ENCODE measurements around the gene CLEC2L. TPM values are rescaled to one million over a fixed set of nuclear protein-coding genes. Genes with fewer than 3 reads are reported as not detected.

CLEC2L gene
- total and polyA plus RNA-seq, 10 donors: 0.11 TPM; not detected in 9

DNA sequence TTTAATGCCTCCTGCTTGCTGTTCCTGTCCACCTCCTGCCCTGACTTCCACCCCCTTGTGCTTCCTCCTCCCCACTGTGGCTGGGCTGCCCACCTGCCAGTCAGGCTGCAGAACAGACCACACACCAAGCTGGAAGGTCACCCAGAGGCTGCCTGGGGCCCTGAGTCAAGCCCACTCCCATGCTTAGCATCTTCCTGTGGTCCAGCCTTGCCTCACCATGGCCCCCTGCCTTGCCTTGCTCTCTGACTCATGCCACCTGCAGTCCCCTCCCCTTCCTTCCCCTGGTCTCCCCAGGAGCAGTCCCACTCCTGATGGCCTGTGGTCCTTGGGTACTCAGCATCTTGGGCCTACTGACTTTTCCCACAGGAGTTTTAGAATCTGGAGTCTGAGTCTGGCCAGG is 2.3 kb downstream of the CLEC2L start:
- H3K4me3 ChIP-seq: no peak overlapping the region
- peaks cover 0 to 14% (median 3%) of the 10 kb centered on the region in 6 donors for H3K4me1 ChIP-seq
- peaks cover 0 to 65% (median 18%) of the 10 kb centered on the region in 7 donors for H3K27me3 ChIP-seq (replicated peaks in 1 of 7)
- no peak for DNase-seq
- no peak for TF ChIP-seq POLR2A (IDR thresholded peaks at IDR 0.05)
- TF ChIP-seq POLR2AphosphoS5 (IDR thresholded peaks at IDR 0.05): no peak
- TF ChIP-seq, protein P1, sequence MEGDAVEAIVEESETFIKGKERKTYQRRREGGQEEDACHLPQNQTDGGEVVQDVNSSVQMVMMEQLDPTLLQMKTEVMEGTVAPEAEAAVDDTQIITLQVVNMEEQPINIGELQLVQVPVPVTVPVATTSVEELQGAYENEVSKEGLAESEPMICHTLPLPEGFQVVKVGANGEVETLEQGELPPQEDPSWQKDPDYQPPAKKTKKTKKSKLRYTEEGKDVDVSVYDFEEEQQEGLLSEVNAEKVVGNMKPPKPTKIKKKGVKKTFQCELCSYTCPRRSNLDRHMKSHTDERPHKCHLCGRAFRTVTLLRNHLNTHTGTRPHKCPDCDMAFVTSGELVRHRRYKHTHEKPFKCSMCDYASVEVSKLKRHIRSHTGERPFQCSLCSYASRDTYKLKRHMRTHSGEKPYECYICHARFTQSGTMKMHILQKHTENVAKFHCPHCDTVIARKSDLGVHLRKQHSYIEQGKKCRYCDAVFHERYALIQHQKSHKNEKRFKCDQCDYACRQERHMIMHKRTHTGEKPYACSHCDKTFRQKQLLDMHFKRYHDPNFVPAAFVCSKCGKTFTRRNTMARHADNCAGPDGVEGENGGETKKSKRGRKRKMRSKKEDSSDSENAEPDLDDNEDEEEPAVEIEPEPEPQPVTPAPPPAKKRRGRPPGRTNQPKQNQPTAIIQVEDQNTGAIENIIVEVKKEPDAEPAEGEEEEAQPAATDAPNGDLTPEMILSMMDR (IDR thresholded peaks at IDR 0.05 in 8 of 11, conservative IDR thresholded peaks at IDR 0.05 in 3 of 11): no peak
- intact Hi-C loops (cut with DNase I; ENCODE audit: low total_unique reads): no loop called here
- H3K36me3 ChIP-seq: no peaks in the 10 kb centered on the region
- H3K9me3 ChIP-seq: no peaks in the 10 kb centered on the region
- no peak overlapping the region for H3K27ac ChIP-seq

DNA sequence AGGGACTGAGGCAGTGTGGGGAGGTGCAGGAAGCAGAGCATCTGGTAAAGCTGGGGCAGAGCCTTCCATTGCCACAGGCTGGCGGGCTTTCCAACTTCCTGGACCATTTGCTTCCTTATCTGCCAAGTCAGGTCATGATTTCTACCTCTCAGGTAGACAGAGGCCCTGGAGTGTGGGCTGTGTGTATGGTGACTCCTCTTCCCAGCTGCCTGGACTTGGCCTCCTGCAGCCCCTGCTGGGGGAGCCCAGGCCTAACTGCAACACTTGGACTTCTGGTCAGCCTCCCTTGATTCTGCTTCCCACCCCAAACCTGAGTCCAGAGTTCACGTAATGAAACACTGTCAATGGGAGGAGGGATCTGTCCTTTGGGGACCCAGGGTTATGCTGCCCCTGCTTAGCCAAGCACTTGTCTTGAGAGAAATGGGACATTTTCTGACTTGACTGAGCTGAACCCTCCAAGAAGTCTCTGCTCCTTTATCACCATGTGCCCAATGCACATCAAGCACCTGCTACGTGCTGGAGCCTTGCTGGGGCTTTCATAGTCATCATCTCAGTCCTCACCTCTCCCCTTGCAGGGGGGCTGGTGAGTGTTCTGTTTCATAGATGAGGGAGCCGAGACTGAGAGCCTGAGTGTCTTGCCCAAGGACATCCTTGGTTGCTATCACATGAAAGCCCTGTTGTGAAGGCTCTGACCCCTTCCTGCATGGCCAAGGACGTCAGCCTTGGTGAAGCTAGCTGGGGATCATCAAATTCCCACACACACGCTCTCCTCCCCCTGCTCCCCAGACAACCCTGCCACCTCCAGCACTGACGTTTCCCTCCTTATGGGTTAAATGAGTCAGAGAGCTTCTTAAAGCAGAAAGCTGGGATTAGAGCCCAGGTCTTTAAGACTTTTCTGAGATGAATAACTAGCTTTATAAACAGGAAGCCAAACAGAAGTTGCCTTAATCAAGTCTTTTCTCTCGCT is 3.4 kb downstream of the CLEC2L start:
- Histone ChIP-seq H3K36me3 (no peaks in the 10 kb centered on the region), H3K27ac (no peak overlapping the region), H3K9me3 (no peaks in the 10 kb centered on the region), H3K27me3 (replicated peaks in 1 of 7) (peaks cover 0 to 56% (median 18%) of the 10 kb centered on the region in 7 donors), H3K4me3 (no peak overlapping the region), H3K4me1 (peaks cover 0 to 14% (median 3%) of the 10 kb centered on the region in 6 donors)
- DNase-seq: no peak
- intact Hi-C loops (cut with DNase I; ENCODE audit: low total_unique reads): no loop called here
- 57 to 73% (median 62%) methylated on average over 7 to 8 of the region's 8 CpGs for WGBS, 5 donors
- TF ChIP-seq, protein P1 (IDR thresholded peaks at IDR 0.05 in 8 of 11, conservative IDR thresholded peaks at IDR 0.05 in 3 of 11): no peak
- no peak for TF ChIP-seq POLR2AphosphoS5 (IDR thresholded peaks at IDR 0.05)
- TF ChIP-seq POLR2A (IDR thresholded peaks at IDR 0.05): no peak

DNA sequence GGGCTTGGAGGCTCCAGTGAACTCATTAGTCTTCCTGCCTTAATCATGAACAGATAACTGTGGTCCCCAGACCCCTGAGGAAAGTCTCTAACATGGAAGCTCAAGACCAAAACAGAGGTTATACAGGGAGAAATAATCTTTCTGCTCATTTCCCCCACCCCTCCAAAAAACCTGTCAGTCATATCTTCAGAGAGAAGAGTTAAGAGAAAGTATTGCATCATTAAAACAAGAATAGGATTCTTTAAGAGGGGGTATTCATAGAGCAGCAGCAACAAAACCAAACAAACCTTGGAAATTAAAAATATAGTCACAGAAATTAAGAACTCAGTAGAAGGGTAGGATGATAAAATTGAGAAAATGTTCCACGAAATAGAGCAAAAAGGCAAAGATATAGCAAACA is 7.6 kb downstream of the CLEC2L start:
- WGBS, 5 donors: 76 to 94% (median 85%) methylated on average over 1 of the region's 1 CpG
- Histone ChIP-seq H3K36me3 (no peaks in the 10 kb centered on the region), H3K27ac (no peak overlapping the region), H3K27me3 (replicated peaks in 1 of 7) (peaks cover 0 to 15% (median 0%) of the 10 kb centered on the region in 7 donors), H3K4me1 (no peaks in the 10 kb centered on the region), H3K9me3 (no peaks in the 10 kb centered on the region), H3K4me3 (no peak overlapping the region)
- TF ChIP-seq, protein P1 (IDR thresholded peaks at IDR 0.05 in 8 of 11, conservative IDR thresholded peaks at IDR 0.05 in 3 of 11): no peak
- no peak for TF ChIP-seq POLR2AphosphoS5 (IDR thresholded peaks at IDR 0.05)
- no peak for TF ChIP-seq POLR2A (IDR thresholded peaks at IDR 0.05)
- no peak for DNase-seq
- intact Hi-C loops (cut with DNase I; ENCODE audit: low total_unique reads): no loop called here

DNA sequence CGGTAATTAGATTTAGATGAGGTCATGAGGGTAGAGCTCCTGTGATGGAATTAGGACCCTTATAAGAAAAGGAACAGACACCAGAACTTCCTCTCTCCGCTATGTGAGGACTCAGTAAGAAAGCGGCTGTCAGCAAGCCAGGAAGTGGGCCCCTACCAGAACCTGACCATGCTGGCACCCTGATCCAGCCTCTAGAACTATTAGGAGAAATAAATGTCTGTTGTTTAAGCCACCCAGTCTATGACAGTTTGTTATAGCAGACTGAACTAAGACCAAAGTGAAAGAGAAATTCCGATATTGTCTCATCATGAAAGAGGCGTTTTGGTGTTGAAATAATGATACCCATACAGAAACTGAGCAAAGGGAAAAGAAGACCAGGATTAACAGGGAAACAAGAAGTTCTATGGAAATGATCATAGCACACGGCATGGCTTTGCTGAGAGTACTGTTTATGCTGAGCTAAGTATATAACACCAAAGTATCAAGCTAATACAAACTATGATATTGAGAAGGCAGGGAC is 9.2 kb downstream of the CLEC2L start:
- H3K4me1 ChIP-seq: no peaks in the 10 kb centered on the region
- intact Hi-C loops (cut with DNase I; ENCODE audit: low total_unique reads): no loop called here
- no peaks in the 10 kb centered on the region for H3K9me3 ChIP-seq
- H3K36me3 ChIP-seq: no peaks in the 10 kb centered on the region
- no peak overlapping the region for H3K4me3 ChIP-seq
- WGBS, 5 donors: 65 to 79% (median 76%) methylated on average over 6 of the region's 6 CpGs
- no peak for DNase-seq
- no peak overlapping the region for H3K27ac ChIP-seq
- peaks cover 0 to 5% (median 0%) of the 10 kb centered on the region in 7 donors for H3K27me3 ChIP-seq (replicated peaks in 1 of 7)
- TF ChIP-seq, protein P1 (IDR thresholded peaks at IDR 0.05 in 8 of 11, conservative IDR thresholded peaks at IDR 0.05 in 3 of 11): no peak
- TF ChIP-seq POLR2A (IDR thresholded peaks at IDR 0.05) (no peak), POLR2AphosphoS5 (IDR thresholded peaks at IDR 0.05) (no peak)
